SH-SY5Y (cell line): ENCODE measurements around the gene MRPL49.

ENCODE experiments used
- GATA2 ChIP-seq: IDR thresholded peaks from 2 replicates; pipeline ENCODE4 v1.6.1; 2011; ENCODE audit warnings: mild to moderate bottlenecking, low read depth, low read length
- GATA3 ChIP-seq: IDR thresholded peaks from 2 replicates; pipeline ENCODE4 v1.6.1; 2011; ENCODE audit warnings: low read depth, mild to moderate bottlenecking, low read length, moderate library complexity

DNA sequence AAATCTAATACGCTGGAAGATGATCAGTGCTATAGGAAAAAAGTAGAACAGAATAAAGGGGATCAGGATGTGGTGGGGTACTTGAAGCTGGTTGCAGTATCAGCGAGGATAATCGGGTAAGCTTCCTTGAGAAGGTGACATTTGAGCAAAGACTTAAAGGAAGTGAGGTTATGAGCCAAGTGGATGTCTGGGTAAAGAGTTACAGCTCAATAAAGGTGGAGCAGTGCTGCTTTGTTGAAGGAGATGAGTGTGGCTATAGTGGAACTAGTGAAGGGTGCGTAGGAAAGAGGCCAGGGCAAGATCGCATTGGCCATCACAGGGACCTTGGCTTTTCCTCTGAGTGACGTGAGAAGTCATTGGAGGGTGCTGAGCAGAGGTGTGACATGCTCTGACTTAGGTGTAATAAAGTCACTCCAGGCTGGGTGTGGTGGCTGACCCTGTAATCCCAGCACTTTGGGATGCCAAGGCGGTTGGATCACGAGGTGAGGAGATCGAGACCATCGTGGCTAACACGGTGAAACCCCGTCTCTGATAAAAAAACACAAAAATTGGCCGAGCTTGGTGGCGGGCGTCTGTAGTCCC, 14.5 kb downstream of the MRPL49 start:
- no peak for TF ChIP-seq GATA3
- no peak for TF ChIP-seq GATA2
